A204.1 (cell line): ENCODE data around the gene DHRS12.
"Not testable (repeated sequence)": the region's sequence is repeated elsewhere in the genome, so short reads cannot be mapped to it uniquely, and the experiment has no call there.

ENCODE experiments used
- FAIRE-seq: peaks from 2 replicates; lab custom pipeline; 2012; peaks lifted over from hg19 to GRCh38; lab: Jason Lieb, UNC

DHRS12 gene

GRCh38 chr13:51827254-51827653 lies 23.3 kb upstream of the DHRS12 start:
- no peak for FAIRE-seq

- FAIRE-seq, result no peak
Observed at GRCh38 chr13:51826606-51827005, 22.6 kb upstream of the DHRS12 start.

DNA sequence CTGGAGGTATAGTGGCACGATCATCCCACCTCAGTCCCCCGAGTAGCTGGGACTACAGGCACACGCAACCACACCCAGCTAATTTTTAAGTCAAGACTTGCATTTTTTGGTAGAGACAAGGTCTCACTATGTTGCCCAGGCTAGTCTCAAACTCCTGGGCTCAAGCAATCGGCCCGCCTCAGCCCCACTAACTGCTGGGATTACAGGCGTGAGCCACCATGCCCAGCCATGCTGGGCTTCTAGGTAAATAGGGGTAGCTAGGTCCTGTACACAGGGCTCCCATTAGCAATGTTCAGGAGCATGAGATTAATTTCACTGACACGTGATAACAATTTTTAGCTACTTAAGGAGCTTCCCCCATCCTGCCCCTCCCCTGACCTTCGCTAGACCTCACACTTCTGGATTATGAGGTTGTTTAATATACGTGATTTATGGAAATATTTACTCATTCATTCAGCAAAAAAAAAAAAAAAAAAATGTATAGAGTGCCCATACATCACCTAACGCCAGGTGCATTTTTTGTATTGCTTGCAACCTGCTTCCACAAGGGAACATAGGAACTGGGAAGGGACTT lies 21.8 kb upstream of the DHRS12 start:
- no peak for FAIRE-seq

DNA sequence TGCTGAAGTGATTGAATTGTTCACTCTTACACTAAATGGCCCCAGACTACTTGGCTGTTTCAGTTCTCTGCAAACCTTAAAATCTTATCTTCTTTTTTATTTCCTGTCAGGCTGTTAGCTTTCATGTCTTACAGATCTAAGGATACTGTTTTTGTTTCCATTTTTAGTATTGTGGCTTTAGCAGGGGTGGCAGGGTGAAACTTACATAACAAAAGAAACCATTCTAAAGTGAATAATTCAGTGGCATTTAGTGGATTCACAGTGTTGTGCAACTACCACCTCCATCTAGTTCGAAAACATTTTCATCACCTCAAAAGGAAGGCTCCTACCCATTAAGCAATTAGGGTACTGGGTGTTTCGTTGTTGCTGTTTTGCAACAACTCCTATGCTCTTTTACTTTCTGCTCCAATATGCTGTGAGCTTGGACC lies 21.2 kb upstream of the DHRS12 start:
- FAIRE-seq, result no peak

DNA sequence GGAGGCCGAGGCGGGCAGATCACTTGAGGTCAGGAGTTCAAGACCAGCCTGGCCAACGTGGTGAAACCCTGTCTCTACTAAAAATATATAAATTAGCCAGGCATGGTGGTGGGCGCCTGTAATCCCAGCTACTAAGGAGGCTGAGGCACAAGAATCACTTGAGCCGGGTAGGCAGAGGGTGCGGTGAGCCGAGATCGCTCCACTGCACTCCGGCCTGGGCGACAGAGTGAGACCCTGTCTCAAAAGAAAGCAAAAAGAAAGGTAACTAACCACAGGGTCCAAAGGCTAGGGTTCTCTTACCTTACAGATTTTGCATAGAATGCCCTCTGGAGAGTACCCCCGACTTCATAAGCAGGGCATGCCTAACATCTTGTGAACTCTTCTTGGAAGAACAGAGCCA lies 20.7 kb upstream of the DHRS12 start:
- FAIRE-seq, result not testable (repeated sequence)

DNA sequence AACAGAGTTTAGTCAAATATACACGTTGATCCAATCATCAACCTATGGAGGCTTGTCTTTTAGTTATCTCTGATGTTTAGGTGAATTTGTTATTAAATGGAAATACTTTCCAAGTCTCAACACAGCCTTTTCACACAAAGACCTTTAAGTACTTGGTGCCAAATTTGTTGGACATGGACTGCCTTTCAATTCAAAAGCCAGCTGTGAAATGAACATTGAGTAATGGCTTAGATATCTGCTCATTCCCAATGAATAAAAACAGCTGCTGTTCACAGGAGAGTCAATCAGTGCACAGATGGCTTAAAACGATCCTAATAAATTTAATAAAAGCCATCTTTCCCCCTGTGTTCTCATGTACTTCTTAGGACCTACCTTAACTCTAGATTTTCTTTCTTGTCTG lies 19.9 kb upstream of the DHRS12 start:
- no peak for FAIRE-seq

- no peak for FAIRE-seq
Observed at GRCh38 chr13:51823359-51823758, 19.4 kb upstream of the DHRS12 start.

DNA sequence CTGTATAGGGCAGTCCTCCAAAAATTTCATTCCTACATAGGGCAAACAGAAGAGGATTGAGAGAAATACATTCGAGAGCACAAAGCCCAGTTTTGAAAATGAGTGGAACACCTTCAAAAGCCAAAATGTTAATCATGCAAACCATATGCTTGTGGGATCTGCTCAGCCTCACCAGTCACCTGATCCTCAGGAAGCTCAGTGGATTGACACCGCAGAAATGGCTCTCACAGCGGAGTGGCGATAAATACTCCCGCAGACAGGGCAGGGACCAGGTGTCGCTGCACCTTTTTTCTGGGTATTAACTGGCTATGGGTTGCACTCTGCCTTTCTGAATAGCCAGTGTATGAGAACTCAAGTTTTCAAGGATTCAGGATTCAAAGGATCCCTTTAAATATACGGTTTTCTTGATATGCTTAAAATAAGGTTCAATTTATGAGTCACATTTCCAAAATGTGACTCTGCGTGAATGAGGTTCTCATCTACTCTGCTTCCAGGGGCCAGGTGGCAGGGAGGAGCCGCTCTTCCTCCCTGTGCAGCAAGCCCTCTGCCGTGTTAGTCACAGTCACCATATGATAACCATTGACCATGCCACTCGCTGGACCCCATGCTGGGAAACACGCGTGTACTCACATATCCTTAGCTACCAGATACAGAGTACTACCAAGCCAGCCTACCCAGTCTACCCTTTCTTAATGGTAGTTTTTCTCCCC lies 18.3 kb upstream of the DHRS12 start:
- FAIRE-seq, result no peak

GRCh38 chr13:51821606-51822005 lies 17.6 kb upstream of the DHRS12 start:
- no peak for FAIRE-seq

DNA sequence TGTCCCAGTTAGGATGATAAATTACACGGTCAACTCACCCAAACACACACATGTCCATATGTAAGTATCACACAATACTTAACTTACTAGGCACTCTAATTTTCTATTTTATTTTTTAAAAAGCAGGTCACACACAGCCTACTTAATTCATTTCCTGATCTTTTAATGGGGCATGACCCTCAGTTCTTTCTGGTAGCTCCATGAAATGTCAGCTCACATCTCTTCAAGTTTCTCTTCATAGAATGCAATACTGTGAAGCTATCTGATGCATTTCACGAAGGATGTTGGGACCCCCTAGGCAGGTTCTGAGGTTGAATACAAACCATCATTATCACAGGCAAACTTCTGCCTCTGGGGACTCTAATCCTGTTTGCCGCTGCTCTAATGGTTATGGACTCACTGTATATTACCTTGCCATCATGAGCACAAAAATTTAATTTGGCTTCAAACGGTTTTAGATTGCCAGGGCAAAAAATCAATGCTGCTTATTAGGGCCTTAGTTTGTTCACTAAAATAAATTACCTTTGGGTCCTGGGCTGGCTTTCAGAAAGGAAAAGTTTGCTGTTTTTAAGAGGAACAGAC lies 16.1 kb upstream of the DHRS12 start:
- FAIRE-seq, result no peak

- FAIRE-seq, result no peak
Observed at GRCh38 chr13:51819544-51819943, 15.6 kb upstream of the DHRS12 start.

DNA sequence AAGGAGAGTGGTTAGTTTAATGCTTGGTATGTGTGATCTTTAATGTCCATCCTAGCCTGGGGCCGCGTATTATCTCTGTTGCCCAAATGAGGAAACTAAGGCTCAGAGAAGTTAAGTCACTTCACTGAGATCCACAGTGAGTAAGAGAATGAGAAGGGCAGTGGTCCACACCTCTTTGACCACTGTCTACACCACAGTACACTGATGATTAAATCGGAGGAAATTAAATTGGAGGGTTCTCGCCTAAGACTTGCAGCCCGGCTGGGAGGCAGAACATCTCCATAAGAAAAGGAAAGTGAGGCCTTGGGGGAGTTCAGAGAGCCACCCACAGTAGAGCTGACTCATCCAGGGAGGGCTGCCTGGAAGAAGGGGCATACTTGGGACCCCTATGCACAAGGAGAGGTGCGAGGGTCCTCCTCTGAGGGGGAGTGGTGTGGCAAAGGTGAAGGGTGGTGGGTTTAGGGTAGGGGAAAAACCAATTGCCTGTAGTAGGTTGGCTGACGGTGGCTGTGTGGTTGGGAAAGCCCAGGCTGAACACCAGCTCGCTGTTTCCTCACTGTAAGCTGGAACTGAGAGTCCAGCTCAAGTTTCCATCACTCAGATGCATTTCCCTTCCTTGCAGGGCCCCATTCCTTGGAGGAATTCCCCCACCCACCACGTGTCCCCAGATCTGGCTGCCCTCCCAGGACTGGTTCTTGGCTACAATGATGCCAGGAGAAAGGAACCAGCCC lies 15.0 kb upstream of the DHRS12 start:
- no peak for FAIRE-seq

DNA sequence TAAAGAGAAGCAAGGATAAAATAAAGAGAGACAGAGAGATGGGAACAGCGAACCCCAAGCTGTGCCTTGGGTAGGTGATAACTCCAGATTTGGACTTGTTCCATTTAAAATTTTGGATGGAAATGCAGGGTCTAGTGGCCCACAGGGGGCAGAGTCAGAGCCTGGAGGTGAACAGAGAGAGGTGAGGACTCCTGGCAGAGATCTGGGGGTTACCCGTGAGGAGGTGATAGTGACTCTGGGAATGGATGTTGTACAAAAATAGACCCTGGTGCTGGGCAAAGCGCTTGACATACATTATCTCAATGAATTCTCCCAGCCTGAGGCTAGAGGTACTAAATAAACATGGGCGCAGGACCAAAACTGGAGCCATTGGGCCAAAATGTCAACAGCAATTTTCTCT lies 14.3 kb upstream of the DHRS12 start:
- FAIRE-seq, result no peak

DNA sequence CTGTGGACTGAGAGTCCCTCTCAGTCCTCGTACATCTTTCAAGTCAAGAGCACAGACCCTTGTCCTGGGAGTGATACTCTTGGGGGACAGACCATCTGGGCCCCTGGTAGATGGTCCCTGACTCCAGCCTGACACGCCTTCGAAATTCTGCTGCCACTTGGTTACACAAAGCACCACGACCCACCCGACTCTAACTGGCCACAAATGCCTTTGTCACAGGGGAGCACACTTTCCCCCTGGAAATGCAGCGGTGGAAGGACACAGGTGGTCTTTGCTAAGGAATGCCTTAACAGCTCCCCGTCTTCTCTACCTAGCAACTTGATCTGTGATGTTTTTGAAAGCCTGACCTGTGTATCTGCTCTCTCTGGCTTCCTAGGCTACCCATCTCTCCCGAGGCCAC lies 13.8 kb upstream of the DHRS12 start:
- FAIRE-seq, result no peak

GRCh38 chr13:51816604-51817249 lies 12.8 kb upstream of the DHRS12 start:
- no peak for FAIRE-seq

- no peak for FAIRE-seq
Observed at GRCh38 chr13:51815848-51816247, 11.9 kb upstream of the DHRS12 start.

DNA sequence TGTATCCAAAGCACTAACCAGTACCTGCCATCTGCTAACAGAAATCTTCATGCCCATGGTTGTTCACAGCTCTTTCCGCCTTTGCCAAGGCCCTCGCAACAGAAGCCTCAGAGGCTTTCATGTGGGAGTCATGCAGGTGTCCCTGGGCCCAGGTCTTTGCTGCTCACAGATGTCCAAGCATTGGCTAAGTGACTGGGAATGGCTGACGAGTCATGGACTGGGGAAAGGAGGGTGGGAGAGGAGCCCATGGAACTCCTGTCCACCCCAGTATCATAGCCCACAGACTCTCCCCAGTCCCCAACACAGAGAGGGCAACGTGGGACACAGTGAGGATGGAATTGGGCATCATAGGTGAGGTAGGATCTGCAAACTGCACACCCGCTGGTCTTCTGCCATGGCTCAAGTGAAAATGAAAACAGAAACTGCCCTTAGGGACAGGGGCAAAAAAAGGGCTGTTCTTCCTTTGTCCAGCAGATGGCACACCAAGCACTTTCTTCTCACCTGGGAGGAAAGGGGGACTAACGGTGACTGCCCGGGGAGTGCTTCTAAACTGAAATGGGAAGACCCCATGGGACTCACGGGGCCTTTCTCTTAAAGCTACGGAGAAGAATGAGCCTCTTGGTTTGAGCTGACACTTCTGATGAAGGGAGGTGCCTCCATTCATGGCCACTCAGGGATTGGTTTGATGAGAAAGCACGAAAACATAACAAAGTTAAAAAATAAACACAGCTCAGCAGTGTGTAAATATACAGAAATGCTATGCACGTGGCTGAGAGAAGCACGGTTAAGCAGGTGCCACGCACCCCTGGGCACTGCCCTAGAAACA lies 11.1 kb upstream of the DHRS12 start:
- no peak for FAIRE-seq

DNA sequence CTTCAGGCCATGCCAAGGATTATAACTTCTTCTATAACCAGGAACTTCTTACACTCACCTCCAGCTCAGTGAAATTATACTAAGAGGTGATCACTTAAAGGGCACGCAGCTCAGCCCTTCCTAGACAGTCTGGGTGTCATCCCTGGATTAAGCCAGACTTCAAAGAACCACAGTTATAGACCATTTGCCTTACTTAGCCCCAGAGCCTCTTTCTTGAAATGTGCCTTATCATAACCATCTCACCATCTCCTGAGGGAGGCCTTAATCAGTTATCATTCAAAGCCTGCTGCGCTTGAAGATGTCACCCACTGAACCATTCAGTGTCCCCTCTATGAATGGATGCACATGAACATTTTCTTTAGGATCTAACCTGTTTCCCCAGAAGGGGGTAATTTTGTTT lies 10.1 kb upstream of the DHRS12 start:
- FAIRE-seq, result no peak

DNA sequence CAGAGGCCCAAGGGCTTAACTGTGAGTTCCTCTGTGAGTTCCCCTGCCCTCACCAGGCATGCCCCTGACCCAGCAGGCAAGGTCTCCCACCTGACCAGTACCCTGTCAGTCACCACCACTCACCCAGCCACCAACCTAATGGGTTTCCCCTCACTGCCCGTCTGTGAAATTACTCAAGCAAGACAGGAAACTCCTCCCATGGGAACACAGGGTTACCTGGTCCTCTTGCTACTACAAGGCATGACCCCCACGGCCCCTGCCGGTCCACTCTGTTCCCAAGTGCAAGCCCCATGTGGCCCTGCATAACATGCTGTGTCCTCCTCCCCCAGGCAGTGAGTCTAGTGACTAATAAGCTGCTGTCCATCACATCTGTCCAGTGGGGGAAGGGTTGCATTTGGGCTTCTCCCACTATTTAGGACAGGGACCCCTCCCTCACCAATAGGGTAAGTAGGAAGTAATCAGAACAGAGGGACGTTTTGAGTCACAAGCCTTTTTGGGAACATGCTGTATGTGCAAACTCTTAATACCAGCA lies 8.0 kb upstream of the DHRS12 start:
- no peak for FAIRE-seq

DNA sequence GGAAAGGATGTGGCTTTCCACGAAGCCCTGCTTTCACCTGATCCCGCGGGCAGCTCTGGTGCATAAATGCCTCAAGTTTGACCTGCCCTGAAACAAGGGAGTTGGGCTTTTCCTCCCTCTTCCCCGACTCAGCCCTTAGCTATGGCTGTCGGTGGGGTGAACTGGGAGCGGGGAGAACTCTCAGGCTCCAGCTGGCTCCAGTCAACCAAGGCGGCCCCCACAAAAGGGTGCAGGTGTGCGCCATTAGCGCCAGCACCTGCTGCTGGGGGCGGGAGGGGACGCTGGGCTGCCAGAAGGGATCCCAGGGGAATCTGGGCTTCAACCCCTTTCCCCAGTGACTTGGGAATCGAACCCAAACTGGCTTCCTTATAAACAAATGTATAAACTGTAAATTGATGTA lies 7.1 kb upstream of the DHRS12 start:
- FAIRE-seq, result no peak

GRCh38 chr13:51808811-51809210 lies 4.8 kb upstream of the DHRS12 start:
- no peak for FAIRE-seq

DNA sequence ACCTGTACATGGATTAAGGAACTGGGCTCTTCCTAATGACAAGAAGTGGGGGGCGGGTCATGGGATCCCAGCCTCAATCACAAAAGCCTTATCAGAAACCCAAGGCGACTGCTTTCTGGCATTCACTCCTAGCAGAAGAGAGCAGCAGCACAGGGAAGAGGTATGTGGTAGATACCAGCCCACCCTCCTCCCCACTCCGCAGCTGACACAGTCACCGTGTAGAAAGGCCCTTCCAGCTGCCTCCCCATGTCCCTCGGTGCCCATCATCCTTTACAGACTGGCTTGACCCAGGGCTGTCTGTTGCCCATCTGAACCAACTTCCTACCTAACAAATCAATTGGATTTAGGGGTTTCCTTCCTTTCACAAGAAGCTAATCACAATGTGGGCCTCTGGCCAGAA lies 3.1 kb upstream of the DHRS12 start:
- FAIRE-seq, result no peak
